Esophagus squamous epithelium (tissue), 5 donors: ENCODE data around the gene MOB3B. TPM values are rescaled to one million over a fixed set of nuclear protein-coding genes. Genes with fewer than 3 reads are reported as not detected.

ENCODE experiments used
- DNase-seq: peaks from one replicate; lab custom pipeline; 2025; lab: John Stamatoyannopoulos, UW
- H3K27ac ChIP-seq, 4 donors: fragments of 200-600 bp; sonication (generic); one replicate each; pipeline ENCODE4 v1.5.1; 2016 to 2019; ENCODE audit warnings: mild to moderate bottlenecking in 1 of 4
- H3K27me3 ChIP-seq, 4 donors: fragments of 200-600 bp; sonication (generic); 1 replicate in 3 of 4; 2 replicates in 1 of 4; pipeline versions ENCODE4 v1.5.1 to v1.6.0; 2017 to 2021; ENCODE audit warnings: antibody characterized with exemption in 1 of 4
- H3K36me3 ChIP-seq, 3 donors: fragments of 200-600 bp; sonication (generic); one replicate each; pipeline ENCODE4 v1.5.1; 2016 to 2019
- H3K4me1 ChIP-seq, 3 donors: fragments of 200-600 bp; sonication (generic); one replicate each; pipeline ENCODE4 v1.5.1; 2017 to 2019
- H3K4me3 ChIP-seq, 4 donors: fragments of 200-600 bp; sonication (generic); 1 replicate in 3 of 4; 2 replicates in 1 of 4; pipeline ENCODE4 v1.5.1; 2016 to 2019; ENCODE audit warnings: mild to moderate bottlenecking in 2 of 4, moderate library complexity in 1 of 4
- H3K9me3 ChIP-seq, 3 donors: fragments of 200-600 bp; sonication (generic); one replicate each; pipeline ENCODE4 v1.5.1; 2016 to 2019
- POLR2A ChIP-seq, 4 donors: fragments of 450-650 bp; IDR thresholded peaks; one replicate each; pipeline ENCODE4 v1.6.1; 2017; ENCODE audit warnings: antibody characterized with exemption in 4 of 4, mild to moderate bottlenecking in 4 of 4, moderate library complexity in 3 of 4
- WGBS, 2 donors: methylation state at CpG; one replicate each; pipeline ENCODE4 v1.1.5; 2018; 5-methylcytosine and 5-hydroxymethylcytosine counted together
- intact Hi-C: fragments of 100-400 bp; cut with DNase I; formaldehyde crosslinking; loops from one replicate; pipeline ENCODE4 v1.15.0; 2022
- total RNA-seq, 4 donors: library from RNA; depleted of rRNA; stranded (reverse); fragments of >200 nt; gene quantifications; one replicate each; pipeline ENCODE4 v1.1.0, GENCODE V29; 2016
- TF ChIP-seq, protein P1 (sequence below), 6 experiments: fragments of 450-650 bp in 4 of 6; fragments of 200-600 bp in 2 of 6; sonication (generic) in 2 of 6; IDR thresholded peaks; one replicate each; pipeline ENCODE4 v1.5.1; 2016 to 2019; ENCODE audit warnings: antibody characterized with exemption in 6 of 6, mild to moderate bottlenecking in 4 of 6, moderate library complexity in 4 of 6
- donor health status: DM: yes; HTN: yes; CAD: no.

The MOB3B gene
- total RNA-seq, 4 donors from 2014 or later: 2.2 to 7.6 (median 5.2) TPM

DNA sequence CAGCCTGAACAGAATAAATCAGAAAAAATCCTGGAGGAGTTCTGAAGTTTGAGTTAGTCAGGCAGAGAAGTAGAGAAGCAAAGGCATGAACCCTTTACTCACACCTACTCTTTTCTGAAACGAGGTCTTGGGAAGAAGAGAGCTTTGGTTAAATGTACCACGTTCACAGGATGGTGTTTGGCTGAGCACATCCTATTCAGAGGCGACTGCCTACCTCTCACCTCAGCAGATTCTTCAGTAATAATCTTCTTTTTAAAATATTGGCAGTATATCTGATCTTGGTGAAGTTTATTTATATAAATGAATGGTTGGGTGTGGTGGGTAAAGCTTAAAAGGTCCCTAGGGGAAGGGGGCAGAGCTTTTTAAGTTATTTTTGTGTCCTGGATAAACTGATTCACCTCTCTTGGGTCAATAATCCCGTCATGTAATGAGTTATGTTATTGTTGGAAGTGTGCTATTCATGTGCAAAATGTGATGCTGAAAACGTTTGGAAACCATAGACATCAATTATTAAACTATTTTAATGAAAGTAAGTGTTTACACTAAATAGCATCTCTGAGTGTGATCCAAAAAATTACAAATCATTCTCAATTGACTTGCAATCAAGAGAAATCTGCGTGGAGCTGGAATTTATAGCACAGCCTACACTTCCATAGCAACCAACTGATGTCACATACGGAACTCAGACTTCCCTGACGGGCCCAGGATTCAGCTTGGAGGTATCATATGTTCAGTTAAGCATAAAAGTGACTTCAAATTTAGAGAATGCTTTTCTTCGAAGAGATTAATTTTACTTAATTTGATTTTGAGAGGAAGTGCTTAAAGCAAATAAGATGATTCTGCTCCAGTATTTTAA lies 138.3 kb downstream of the MOB3B start:
- H3K4me1 ChIP-seq: peaks cover 6 to 56% (median 25%) of the 10 kb centered on the region in 3 donors
- no peaks in the 10 kb centered on the region for H3K9me3 ChIP-seq
- no peaks in the 10 kb centered on the region for H3K36me3 ChIP-seq
- DNase-seq: no peak
- H3K4me3 ChIP-seq: no peak overlapping the region
- TF ChIP-seq, protein P1, sequence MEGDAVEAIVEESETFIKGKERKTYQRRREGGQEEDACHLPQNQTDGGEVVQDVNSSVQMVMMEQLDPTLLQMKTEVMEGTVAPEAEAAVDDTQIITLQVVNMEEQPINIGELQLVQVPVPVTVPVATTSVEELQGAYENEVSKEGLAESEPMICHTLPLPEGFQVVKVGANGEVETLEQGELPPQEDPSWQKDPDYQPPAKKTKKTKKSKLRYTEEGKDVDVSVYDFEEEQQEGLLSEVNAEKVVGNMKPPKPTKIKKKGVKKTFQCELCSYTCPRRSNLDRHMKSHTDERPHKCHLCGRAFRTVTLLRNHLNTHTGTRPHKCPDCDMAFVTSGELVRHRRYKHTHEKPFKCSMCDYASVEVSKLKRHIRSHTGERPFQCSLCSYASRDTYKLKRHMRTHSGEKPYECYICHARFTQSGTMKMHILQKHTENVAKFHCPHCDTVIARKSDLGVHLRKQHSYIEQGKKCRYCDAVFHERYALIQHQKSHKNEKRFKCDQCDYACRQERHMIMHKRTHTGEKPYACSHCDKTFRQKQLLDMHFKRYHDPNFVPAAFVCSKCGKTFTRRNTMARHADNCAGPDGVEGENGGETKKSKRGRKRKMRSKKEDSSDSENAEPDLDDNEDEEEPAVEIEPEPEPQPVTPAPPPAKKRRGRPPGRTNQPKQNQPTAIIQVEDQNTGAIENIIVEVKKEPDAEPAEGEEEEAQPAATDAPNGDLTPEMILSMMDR (IDR thresholded peaks at IDR 0.05): no peak
- TF ChIP-seq POLR2A (IDR thresholded peaks at IDR 0.05): no peak
- intact Hi-C loops: no loop called here
- no peaks in the 10 kb centered on the region for H3K27me3 ChIP-seq
- 54 to 62% methylated on average over 9 of the region's 9 CpGs for WGBS, 2 donors
- H3K27ac ChIP-seq: no peak overlapping the region

DNA sequence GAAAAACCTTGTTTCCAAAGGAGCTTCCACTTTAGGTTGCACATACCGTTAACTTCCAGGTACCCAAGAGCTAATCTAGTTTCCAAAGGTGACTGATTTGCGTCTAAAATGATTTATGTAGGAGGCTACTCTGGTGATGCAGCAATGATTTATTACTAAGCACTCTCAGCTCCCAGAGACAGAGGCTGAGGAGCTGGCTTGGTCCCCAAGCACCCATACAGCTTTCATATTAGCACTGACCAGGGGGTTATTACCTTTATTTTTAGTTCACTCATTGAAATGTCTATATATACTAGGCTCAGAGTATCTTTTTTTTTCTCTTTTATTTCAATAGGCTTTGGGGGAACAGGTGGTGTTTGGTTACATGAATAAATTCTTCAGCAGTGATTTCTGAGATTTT lies 141.5 kb downstream of the MOB3B start:
- Histone ChIP-seq H3K36me3 (no peaks in the 10 kb centered on the region), H3K27ac (peak overlapping the region in 1 of 4 donors; percentile 8), H3K27me3 (no peaks in the 10 kb centered on the region), H3K4me3 (no peak overlapping the region), H3K9me3 (no peaks in the 10 kb centered on the region), H3K4me1 (peaks cover 0 to 58% (median 16%) of the 10 kb centered on the region in 3 donors)
- TF ChIP-seq, protein P1 (IDR thresholded peaks at IDR 0.05): no peak
- TF ChIP-seq POLR2A (IDR thresholded peaks at IDR 0.05): no peak
- DNase-seq: no peak
- intact Hi-C loops: loop anchor here (10.0 kb wide), 1 partner anchor 47 kb away; no protein-coding TSS in a partner anchor
- WGBS, 2 donors: 40 to 74% methylated on average over 2 of the region's 2 CpGs

DNA sequence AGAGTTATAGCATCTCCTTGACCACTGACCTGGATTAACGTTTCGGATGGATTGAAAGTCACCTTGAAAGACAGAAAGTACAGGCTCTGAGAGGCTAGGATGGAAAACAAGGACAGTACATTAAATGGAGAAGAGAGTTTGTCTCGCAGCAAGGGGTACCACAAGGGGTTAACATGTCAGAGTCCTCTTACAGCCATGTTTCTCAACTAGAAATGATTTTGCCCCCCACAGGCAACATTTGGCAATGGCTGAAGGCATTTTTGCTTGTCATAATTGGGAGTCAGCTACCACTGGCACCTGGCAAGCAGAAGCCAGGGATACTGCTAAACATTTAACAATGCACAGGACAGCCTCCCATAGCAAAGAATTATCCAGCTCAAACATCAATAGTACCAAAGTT lies 141.9 kb downstream of the MOB3B start:
- no peaks in the 10 kb centered on the region for H3K9me3 ChIP-seq
- TF ChIP-seq POLR2A (IDR thresholded peaks at IDR 0.05): no peak
- TF ChIP-seq, protein P1 (IDR thresholded peaks at IDR 0.05): no peak
- H3K4me3 ChIP-seq: no peak overlapping the region
- peak overlapping the region in 1 of 4 donors; percentile 8 for H3K27ac ChIP-seq
- 65% methylated on average over 3 of the region's 3 CpGs for WGBS, 2 donors
- intact Hi-C loops: loop anchor here (10.0 kb wide), 1 partner anchor 47 kb away; no protein-coding TSS in a partner anchor
- no peak for DNase-seq
- no peaks in the 10 kb centered on the region for H3K27me3 ChIP-seq
- no peaks in the 10 kb centered on the region for H3K36me3 ChIP-seq
- H3K4me1 ChIP-seq: peaks cover 0 to 62% (median 16%) of the 10 kb centered on the region in 3 donors

DNA sequence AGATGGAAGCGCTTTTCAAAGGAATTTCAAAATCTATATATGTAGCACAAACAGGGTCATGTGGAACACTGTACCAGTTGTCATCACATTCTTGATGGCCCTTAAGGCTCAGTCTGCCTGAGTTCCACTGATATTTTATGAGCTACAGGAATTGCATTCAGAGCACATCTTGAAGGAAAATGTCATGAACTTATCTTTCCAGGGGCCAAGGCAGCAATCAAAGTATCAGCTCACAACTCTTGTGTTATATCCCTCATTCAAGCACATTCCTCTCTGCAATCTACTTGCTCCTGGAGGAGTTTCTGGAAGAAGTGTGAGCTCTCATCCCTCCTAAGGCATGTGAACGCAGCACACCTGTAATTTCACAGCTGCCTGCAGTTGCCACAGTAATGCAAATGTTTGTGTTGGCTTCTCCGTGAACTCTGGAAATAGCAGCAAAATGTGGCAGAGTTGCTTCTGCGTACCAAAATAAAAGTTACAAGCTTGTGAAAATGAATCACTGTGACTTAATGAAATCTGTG lies 143.0 kb downstream of the MOB3B start:
- DNase-seq: no peak
- Histone ChIP-seq H3K36me3 (no peaks in the 10 kb centered on the region), H3K4me1 (peaks cover 0 to 67% (median 16%) of the 10 kb centered on the region in 3 donors), H3K27me3 (no peaks in the 10 kb centered on the region), H3K4me3 (no peak overlapping the region), H3K27ac (peak overlapping the region in 2 of 4 donors; percentile 8 to 16), H3K9me3 (no peaks in the 10 kb centered on the region)
- intact Hi-C loops: loop anchor here (10.0 kb wide), 1 partner anchor 48 kb away; no protein-coding TSS in a partner anchor
- no peak for TF ChIP-seq POLR2A (IDR thresholded peaks at IDR 0.05)
- WGBS, 2 donors: 33 to 39% methylated on average over 3 to 4 of the region's 4 CpGs

DNA sequence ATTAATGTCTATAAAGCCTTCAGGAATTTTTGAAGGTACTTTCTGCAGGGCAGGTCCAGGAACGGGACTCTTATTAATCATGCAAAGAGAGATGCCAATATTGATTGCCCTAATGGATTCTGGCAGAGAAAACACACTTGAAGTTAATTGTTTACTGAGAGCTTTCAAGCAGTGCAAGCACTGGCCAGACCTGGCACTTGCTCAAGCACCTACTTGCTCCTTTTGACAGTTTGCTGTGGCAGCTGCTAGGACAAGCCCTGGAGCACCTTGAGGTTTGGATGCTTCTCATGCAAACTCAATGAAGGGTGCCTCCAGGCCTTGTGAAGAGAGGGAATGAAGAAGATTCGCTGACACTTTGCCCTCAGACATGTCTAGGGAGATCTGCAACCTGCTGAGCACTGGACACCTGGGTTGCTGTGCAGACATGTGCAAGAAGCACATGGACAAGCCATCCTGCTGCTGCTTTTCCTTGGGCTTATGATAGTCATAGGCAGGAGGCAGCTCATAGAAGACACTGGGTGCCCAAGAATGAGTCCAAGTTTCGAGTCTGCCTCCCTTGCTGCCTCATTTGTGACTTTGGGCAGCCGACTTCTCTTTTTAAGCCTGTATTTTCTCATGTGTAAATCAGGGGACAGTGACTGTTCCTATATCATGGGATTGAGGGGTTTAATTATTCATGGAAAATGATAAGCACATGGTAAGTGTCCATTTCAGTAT lies 143.8 kb downstream of the MOB3B start:
- H3K9me3 ChIP-seq: no peaks in the 10 kb centered on the region
- intact Hi-C loops: loop anchor here (10.0 kb wide), 1 partner anchor 49 kb away; no protein-coding TSS in a partner anchor
- no peak for DNase-seq

More for the DNA sequence above, 143.8 kb downstream of the MOB3B start:
- no peaks in the 10 kb centered on the region for H3K36me3 ChIP-seq
- peak overlapping the region in 2 of 4 donors; percentile 8 to 16 for H3K27ac ChIP-seq
- H3K4me1 ChIP-seq: peaks cover 0 to 67% (median 16%) of the 10 kb centered on the region in 3 donors
- no peaks in the 10 kb centered on the region for H3K27me3 ChIP-seq
- no peak overlapping the region for H3K4me3 ChIP-seq
- TF ChIP-seq, protein P1 (IDR thresholded peaks at IDR 0.05): no peak
- no peak for TF ChIP-seq POLR2A (IDR thresholded peaks at IDR 0.05)
- WGBS, 2 donors: 29 to 51% methylated on average over 3 of the region's 4 CpGs
